ENCODE measurements around the gene PUS1. TPM values are rescaled to one million over a fixed set of nuclear protein-coding genes. Genes with fewer than 3 reads are reported as not detected.
"Not testable (repeated sequence)": the region's sequence is repeated elsewhere in the genome, so short reads cannot be mapped to it uniquely, and the experiment has no call there.

PUS1 gene
- total RNA-seq, 6 experiments from 2014 or later = 14.7 to 23.1 (median 17.7) TPM

DNA sequence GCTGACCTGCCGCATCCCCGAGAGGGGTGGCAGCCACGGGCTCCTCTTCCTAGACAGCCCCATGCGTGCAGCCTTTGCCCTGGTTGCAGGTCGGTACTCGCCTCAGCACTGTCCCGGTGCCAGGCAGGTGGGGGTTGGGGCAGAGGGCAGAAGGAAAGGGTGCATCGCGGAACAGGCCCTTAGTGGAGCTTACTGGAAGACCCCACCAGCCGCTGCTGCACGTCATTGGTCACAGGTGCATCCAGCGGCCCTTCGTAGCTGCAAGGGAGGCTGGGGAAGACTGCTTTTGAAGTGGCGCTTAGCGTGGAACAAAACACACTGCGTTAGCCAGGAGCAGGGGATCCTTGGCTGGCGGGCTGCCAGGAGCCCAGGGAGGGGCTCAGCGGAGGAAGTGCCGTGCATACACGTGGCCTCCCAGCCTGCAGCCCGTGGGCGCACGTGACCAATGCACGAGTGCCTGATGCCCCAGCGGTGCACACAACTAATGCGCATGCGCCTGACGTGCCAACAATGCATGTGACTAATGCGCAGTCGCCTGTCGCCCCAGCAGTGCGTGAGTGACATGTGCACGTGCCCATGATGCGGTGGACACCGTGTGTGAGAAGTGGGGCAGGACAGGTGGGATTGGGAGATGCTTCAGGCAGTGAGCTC, 15.7 kb downstream of the PUS1 start:
- no peak overlapping the region for H3K27ac ChIP-seq
- ATAC-seq (no peak), DNase-seq (no peak)
- no peaks in the 10 kb centered on the region for H3K27me3 ChIP-seq
- 90% methylated on average over 2 of the region's 35 CpGs for WGBS (ENCODE audit: insufficient coverage, low coverage, low lambda C conversion rate, missing lambda C conversion rate)
- peaks cover 0 to 8% (median 1%) of the 10 kb centered on the region in 4 donors for H3K36me3 ChIP-seq
- no peak overlapping the region for H3K4me3 ChIP-seq
- intact Hi-C loops (cut with DNase I) = loop anchor here in 1 of 2 donors (10.0 kb wide), 1 partner anchor 90 kb away; no protein-coding TSS in a partner anchor
- TF ChIP-seq, protein P1, sequence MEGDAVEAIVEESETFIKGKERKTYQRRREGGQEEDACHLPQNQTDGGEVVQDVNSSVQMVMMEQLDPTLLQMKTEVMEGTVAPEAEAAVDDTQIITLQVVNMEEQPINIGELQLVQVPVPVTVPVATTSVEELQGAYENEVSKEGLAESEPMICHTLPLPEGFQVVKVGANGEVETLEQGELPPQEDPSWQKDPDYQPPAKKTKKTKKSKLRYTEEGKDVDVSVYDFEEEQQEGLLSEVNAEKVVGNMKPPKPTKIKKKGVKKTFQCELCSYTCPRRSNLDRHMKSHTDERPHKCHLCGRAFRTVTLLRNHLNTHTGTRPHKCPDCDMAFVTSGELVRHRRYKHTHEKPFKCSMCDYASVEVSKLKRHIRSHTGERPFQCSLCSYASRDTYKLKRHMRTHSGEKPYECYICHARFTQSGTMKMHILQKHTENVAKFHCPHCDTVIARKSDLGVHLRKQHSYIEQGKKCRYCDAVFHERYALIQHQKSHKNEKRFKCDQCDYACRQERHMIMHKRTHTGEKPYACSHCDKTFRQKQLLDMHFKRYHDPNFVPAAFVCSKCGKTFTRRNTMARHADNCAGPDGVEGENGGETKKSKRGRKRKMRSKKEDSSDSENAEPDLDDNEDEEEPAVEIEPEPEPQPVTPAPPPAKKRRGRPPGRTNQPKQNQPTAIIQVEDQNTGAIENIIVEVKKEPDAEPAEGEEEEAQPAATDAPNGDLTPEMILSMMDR (IDR thresholded peaks at IDR 0.05) = no peak
- no peak for TF ChIP-seq POLR2A (IDR thresholded peaks at IDR 0.05)
- no peaks in the 10 kb centered on the region for H3K4me1 ChIP-seq
- H3K9me3 ChIP-seq = no peaks in the 10 kb centered on the region

DNA sequence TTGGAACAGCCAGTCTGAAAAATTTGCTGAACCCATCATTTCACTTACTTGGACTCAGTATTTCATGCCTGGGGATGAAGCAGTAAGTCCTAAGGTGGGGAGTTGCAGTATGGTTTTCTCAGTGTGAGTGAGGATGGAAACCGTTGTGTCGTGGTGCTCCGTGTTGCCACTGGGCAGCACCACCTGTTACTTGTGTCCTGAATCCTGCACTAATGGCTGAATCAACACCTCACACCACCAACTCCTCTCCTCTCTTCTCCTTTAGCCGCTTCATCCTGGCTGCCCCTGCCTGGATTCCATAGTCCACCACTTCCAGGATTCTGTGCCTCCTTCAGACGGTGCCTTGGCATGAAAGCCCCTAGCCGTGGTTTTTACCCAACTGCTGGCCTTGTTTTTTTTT, 17.7 kb downstream of the PUS1 start:
- Histone ChIP-seq H3K36me3 (peaks cover 0 to 4% (median 1%) of the 10 kb centered on the region in 4 donors), H3K4me1 (peaks cover 0 to 10% (median 3%) of the 10 kb centered on the region in 4 donors), H3K9me3 (no peaks in the 10 kb centered on the region), H3K27me3 (no peaks in the 10 kb centered on the region), H3K4me3 (no peak overlapping the region), H3K27ac (no peak overlapping the region)
- DNase-seq = no peak
- no peak for ATAC-seq
- 78% methylated on average over 4 of the region's 6 CpGs for WGBS (ENCODE audit: insufficient coverage, low coverage, low lambda C conversion rate, missing lambda C conversion rate)
- intact Hi-C loops (cut with DNase I) = loop anchor here in 1 of 2 donors (10.0 kb wide), 1 partner anchor 92 kb away; no protein-coding TSS in a partner anchor
- TF ChIP-seq POLR2A (IDR thresholded peaks at IDR 0.05) = no peak
- TF ChIP-seq, protein P1 (IDR thresholded peaks at IDR 0.05) = no peak

DNA sequence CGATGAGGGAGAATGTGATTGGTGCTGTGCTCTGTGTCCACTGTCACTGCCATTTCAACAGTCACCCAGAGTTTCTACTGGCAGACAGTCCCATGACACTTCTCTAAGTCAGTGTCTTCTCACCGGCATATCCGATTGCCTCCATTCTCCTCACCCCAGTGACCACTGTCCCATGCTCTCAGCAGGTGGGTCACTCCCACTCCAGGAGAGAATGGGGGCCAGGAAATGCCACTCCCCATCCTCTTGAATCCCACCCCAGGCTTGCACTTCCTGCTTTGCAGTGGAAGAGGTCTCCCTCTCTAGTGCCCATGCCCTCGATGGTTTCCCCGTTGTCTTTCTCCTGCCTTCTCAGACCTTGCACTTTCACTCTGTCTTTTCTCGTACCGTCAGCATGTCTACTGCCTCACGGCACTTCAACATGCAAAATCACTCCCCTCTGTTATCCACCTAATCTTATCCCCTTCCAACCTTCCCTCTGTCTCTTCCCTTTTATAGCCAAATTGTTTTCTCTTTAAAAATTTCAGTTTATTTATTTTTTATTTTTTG, 18.5 kb downstream of the PUS1 start:
- no peak for DNase-seq
- Histone ChIP-seq H3K36me3 (peaks cover 0 to 3% (median 0%) of the 10 kb centered on the region in 4 donors), H3K27ac (no peak overlapping the region), H3K27me3 (no peaks in the 10 kb centered on the region), H3K4me3 (no peak overlapping the region), H3K9me3 (no peaks in the 10 kb centered on the region), H3K4me1 (peaks cover 0 to 10% (median 3%) of the 10 kb centered on the region in 4 donors)
- no peak for TF ChIP-seq POLR2A (IDR thresholded peaks at IDR 0.05)
- TF ChIP-seq, protein P1 (IDR thresholded peaks at IDR 0.05) = no peak
- intact Hi-C loops (cut with DNase I) = loop anchor here in 1 of 2 donors (10.0 kb wide), 1 partner anchor 93 kb away; no protein-coding TSS in a partner anchor
- ATAC-seq = no peak
- WGBS (ENCODE audit: insufficient coverage, low coverage, low lambda C conversion rate, missing lambda C conversion rate) = 20% methylated on average over 4 of the region's 8 CpGs

DNA sequence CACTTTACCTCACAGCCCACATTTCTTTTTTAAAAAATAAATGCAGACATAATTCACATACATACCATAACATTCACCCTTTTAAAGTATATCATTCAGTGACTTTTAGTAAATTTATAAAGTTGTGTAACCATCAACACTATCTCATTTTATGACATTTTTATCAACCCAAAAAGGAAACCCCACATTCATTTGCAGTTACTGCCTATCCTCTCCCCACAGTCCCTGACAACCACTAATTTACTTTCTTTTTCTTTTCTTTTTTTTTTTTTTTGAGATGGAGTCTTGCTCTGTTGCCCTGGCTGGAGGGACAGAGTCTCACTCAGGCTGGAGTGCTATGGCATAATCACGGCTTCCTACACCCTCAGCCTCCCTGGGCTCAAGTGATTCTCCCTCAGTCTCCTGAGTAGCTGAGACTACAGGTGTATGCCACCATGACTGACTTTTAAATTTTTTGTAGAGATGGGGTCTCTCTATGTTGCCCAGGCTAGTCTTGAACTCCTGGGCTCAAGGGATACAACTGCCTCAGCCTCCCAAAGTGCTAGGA, 19.2 kb downstream of the PUS1 start:
- Histone ChIP-seq H3K27ac (no peak overlapping the region), H3K4me3 (no peak overlapping the region), H3K4me1 (peaks cover 0 to 10% (median 3%) of the 10 kb centered on the region in 4 donors), H3K9me3 (no peaks in the 10 kb centered on the region), H3K36me3 (no peaks in the 10 kb centered on the region), H3K27me3 (no peaks in the 10 kb centered on the region)
- DNase-seq (no peak), ATAC-seq (no peak)
- 67% methylated on average over 1 of the region's 1 CpG for WGBS (ENCODE audit: insufficient coverage, low coverage, low lambda C conversion rate, missing lambda C conversion rate)
- intact Hi-C loops (cut with DNase I) = loop anchor here in 1 of 2 donors (10.0 kb wide), 1 partner anchor 93 kb away; no protein-coding TSS in a partner anchor
- TF ChIP-seq POLR2A (IDR thresholded peaks at IDR 0.05) = no peak
- TF ChIP-seq, protein P1 (IDR thresholded peaks at IDR 0.05) = no peak

DNA sequence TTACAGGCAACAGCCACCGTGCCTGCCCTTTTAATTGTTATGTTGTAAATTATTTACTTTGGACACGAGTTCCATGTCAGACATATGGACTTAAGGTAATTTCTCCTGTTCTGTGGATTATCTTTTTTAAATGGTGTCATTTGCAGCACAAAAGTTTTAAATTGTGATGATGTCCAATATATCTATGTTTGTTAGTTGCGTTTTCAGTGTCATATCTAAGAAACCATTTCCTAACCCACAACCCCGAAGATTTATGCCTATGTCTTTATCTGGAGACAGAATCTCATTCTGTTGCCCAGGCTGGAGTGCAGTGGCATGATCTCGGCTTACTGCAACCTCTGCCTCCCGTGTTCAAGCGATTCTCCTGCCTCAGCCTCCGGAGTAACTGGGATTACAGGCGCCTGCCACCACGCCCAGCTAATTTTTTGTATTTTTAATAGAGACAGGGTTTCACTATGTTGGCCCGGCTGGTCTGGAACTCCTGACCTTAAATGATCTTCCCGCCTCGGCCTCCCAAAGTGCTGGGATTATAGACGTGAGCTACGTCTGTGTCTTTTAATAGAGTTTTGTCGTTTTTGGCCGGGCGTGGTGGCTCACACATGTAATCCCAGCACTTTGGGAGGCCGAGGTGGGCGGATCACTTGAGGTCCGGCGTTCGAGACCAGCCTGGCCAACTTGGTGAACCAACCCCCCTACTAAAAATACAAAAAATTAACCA, 19.8 kb downstream of the PUS1 start:
- not testable (repeated sequence) for H3K27ac ChIP-seq, H3K27me3 ChIP-seq, ATAC-seq, DNase-seq, H3K36me3 ChIP-seq, H3K9me3 ChIP-seq
- 38% methylated on average over 22 of the region's 23 CpGs for WGBS (ENCODE audit: insufficient coverage, low coverage, low lambda C conversion rate, missing lambda C conversion rate)
- Histone ChIP-seq H3K4me1 (peaks cover 0 to 10% (median 3%) of the 10 kb centered on the region in 4 donors), H3K4me3 (peak overlapping the region; percentile 94 to 98 (median 95))
- intact Hi-C loops (cut with DNase I) = loop anchor here in 1 of 2 donors (10.0 kb wide), 1 partner anchor 94 kb away; no protein-coding TSS in a partner anchor

Data from right lobe of liver (tissue), 6 donors.